GM12872 (cell line): ENCODE measurements around the gene PLA2G4C.

ENCODE experiments used
- TF ChIP-seq, protein P1 (sequence below): IDR thresholded peaks from 3 replicates; pipeline ENCODE4 v1.5.1; 2011; ENCODE audit warnings: low read depth, mild to moderate bottlenecking, low read length, moderate library complexity; ENCODE audit not compliant: insufficient read depth

Gene PLA2G4C

DNA sequence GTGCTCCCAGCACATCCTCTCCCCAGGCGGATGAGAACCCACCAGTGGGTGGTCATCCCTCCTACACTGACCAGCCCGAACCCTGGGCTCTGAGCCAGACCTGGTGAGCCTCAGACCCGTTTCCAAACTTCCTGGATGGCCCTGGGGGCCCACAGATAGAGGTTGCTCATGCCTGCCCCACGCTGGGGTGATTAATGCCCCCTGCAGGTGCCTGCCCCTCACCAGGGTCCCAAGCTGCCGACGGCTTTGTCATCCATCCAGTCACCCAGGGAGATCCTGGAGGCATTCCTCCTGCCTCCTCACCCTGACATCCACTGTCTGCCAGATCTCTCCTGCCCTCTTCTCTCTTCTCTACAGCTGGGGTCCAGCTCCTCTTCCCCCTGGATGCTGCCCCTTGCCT, 28.4 kb upstream of the PLA2G4C start:
- TF ChIP-seq, protein P1, sequence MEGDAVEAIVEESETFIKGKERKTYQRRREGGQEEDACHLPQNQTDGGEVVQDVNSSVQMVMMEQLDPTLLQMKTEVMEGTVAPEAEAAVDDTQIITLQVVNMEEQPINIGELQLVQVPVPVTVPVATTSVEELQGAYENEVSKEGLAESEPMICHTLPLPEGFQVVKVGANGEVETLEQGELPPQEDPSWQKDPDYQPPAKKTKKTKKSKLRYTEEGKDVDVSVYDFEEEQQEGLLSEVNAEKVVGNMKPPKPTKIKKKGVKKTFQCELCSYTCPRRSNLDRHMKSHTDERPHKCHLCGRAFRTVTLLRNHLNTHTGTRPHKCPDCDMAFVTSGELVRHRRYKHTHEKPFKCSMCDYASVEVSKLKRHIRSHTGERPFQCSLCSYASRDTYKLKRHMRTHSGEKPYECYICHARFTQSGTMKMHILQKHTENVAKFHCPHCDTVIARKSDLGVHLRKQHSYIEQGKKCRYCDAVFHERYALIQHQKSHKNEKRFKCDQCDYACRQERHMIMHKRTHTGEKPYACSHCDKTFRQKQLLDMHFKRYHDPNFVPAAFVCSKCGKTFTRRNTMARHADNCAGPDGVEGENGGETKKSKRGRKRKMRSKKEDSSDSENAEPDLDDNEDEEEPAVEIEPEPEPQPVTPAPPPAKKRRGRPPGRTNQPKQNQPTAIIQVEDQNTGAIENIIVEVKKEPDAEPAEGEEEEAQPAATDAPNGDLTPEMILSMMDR, result no peak

DNA sequence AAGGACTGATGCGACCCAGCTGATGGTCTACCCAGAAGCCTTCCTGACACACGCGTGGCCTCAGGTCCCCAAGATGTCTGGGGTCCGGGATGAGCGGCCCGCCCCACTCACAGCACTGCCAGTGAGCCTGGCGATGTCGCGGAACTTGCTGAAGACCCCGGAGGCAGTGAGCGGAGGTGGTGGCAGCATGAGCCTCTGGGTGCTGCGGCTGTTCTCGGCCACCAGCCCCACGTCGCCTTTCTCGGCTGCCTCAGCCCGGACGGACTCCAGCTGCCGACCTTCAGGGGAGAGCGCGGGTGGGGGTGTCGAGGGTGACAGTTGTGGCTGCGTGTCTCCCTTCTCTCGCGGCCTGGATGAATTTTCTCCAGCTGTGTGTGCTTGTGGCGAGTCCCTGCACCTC, 26.8 kb upstream of the PLA2G4C start:
- TF ChIP-seq, protein P1, result no peak

DNA sequence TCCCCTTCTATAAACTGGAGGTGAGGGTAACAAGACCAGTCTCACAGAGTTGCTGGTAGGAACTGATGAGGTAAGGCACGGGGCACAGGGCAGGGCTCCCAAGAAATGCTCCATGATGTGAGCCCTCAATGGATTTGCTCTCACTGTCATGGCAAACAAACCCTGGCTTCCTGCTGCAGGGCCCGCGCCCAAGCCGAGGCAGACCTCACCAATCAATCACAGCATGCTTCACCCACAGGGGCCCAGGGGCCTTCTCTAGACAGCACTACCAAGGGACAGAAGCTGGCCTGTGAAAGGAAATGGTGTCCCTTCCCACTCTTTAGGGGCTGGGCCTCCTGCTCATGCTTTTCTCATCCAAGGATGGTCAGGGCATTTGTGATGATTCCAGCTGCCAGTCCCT, 25.9 kb upstream of the PLA2G4C start:
- TF ChIP-seq, protein P1, result no peak

DNA sequence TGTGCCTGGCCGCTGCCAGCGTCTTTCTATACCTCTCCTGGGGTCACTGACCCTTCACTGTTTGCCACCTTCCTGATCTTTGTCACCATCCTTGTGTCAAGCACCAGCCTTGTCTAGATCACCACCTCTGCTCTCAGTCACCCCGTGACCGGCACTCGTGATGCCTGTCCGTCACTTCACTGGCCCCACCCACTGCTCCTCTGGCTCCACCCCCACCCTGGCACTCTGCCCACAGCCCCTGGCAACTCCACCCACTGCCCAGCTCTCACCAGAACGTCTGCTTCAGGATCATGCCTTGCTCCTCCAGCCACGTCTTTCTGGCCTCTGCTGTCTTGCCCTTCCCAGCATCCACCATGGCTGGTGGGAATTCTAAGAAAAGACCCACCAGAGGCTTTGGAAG, 24.8 kb upstream of the PLA2G4C start:
- TF ChIP-seq, protein P1, result no peak

DNA sequence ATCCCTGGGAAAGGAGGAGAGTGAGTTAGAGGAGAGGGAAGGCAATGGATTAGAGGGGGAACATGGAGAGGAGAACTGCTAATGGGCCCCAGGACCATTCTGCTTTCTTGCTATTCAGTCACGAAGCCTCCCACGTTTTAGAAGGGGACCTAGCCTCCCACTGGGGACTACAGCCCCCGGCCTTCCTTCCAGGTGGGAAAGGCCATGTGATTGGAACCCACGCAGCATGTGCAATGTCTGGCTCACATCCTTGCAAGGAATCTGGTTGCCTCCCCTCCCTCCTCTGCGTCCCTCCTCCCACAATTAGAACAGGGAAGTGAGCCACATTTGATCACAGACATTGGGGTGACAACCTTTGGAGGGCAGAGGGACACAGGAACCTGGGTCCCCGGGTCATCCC, 22.5 kb upstream of the PLA2G4C start:
- TF ChIP-seq, protein P1, result no peak

DNA sequence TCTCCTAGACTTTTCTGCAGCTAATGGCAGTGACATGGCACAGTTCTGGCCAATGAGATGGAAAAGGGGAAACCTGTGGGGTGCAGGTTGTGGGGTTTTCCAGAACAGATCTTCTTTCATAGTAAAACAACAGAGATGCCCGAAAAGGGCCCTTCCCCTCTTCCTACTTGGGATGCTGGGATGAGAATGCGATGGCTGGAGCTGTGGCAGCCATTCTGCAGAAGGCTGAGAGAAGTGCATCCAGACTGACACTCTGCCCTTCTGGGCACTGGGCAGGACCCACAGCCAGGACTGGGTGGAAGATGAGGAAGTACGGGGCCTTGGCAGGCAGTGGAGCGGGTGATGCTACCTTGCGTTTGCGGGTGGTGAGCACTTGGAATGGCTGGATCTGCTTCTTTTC, 16.9 kb upstream of the PLA2G4C start:
- TF ChIP-seq, protein P1, result no peak

DNA sequence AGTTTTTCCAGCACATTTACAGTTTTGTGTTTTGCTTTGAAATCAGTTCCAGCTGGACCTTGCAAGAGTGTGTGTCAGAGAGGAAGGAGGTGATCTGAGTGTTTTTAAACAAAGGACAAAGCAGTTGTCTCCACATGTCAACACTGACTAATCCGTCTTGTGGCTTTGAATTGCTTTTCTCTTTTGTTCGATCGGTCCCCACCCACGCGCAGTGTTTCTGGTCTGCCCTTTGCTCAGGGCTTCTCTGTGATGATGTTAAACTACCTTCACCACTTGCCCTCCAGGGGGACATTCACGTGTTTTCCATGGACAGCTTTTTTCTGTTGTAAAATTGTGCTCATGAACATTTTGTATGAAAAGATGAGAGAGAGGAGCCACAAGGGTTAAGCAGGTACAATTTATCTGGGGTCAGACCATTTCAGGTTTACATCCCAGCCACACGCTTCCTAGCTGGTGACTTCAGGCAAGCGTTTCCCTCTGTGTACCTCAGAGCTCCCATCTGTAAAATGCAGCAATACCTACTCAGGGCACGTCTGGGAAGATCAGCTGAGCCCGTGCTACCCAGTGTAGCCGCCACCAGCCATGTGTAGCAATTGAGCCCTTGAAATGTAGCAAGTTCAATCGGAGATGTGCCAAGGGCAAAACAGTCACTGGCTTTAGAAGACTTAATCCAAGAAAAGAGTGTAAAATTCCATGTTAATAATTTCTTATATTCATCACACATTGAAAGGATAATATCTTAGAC, 13.5 kb upstream of the PLA2G4C start:
- TF ChIP-seq, protein P1, result no peak
